Thymus (tissue), 11 donors: Measurements from ENCODE around the gene YPEL4. TPM values are rescaled to one million over a fixed set of nuclear protein-coding genes. Genes with fewer than 3 reads are reported as not detected.

Experiments used
- DNase-seq, 9 donors: peaks; one replicate each; pipeline ENCODE4 v3.0.0-alpha.2; 2013; ENCODE audit warnings: low spot score in 9 of 9, low read depth in 6 of 9, missing footprints in 1 of 9
- H3K27ac ChIP-seq, 2 donors: one replicate each; pipeline ENCODE4 v1.5.1; 2013; ENCODE audit warnings: control low read depth in 1 of 2, low read depth in 1 of 2, low read length in 1 of 2, mild to moderate bottlenecking in 1 of 2, moderate library complexity in 1 of 2
- H3K27me3 ChIP-seq, 2 donors: one replicate each; pipeline ENCODE4 v1.5.1; 2013; ENCODE audit warnings: low read length in 1 of 2; ENCODE audit not compliant: control insufficient read depth in 2 of 2, insufficient read depth in 1 of 2
- H3K36me3 ChIP-seq, 2 donors: one replicate each; pipeline ENCODE4 v1.5.1; 2013; ENCODE audit warnings: low read length in 1 of 2, mild to moderate bottlenecking in 1 of 2, moderate library complexity in 1 of 2; ENCODE audit not compliant: control insufficient read depth in 2 of 2, insufficient read depth in 2 of 2
- H3K4me1 ChIP-seq, 2 donors: one replicate each; pipeline ENCODE4 v1.5.1; 2013; ENCODE audit warnings: low read length in 2 of 2; ENCODE audit not compliant: control insufficient read depth in 2 of 2, insufficient read depth in 2 of 2
- H3K4me3 ChIP-seq, 2 donors: one replicate each; pipeline ENCODE4 v1.5.1; 2013; ENCODE audit warnings: low read length in 2 of 2, control low read depth in 1 of 2, mild to moderate bottlenecking in 1 of 2
- H3K9me3 ChIP-seq, 2 donors: one replicate each; pipeline ENCODE4 v1.5.1; 2013; ENCODE audit warnings: low read length in 1 of 2, mild to moderate bottlenecking in 1 of 2; ENCODE audit not compliant: control insufficient read depth in 2 of 2, insufficient read depth in 1 of 2
- WGBS: extraction: QIAGEN DNeasy Blood & Tissue Kit; methylation state at CpG from one replicate; pipeline ENCODE4 v1.1.7; 2013; 5-methylcytosine and 5-hydroxymethylcytosine counted together
- polyA plus RNA-seq: library from polyadenylated mRNA; stranded (reverse); fragments of 200-250 nt; gene quantifications from one replicate; pipeline ENCODE4 v1.2.3, GENCODE V29; 2013
- total RNA-seq: library from RNA; stranded (reverse); fragments of 120-200 nt; gene quantifications from one replicate; pipeline ENCODE4 v1.2.4, GENCODE V29; 2013
- donor health status: healthy.

Gene YPEL4
- total and polyA plus RNA-seq, 2 donors, result 0.94 to 5.9 TPM

GRCh38 chr11:57668434-57668782 lies 18.7 kb upstream of the YPEL4 start:
- H3K27ac ChIP-seq, result peak overlapping the region; percentile 98 to 99
- H3K4me3 ChIP-seq, result peak overlapping the region; percentile 88 to 97
- peaks cover 13 to 21% of the 10 kb centered on the region in 2 donors for H3K36me3 ChIP-seq
- H3K27me3 ChIP-seq, result no peaks in the 10 kb centered on the region
- no peaks in the 10 kb centered on the region for H3K9me3 ChIP-seq
- peak in 2 of 9 donors; percentile 29 to 51 for DNase-seq
- H3K4me1 ChIP-seq, result peaks cover 4 to 10% of the 10 kb centered on the region in 2 donors
- under 1% methylated on average over 31 of the region's 31 CpGs for WGBS

GRCh38 chr11:57667736-57668433 lies 18.2 kb upstream of the YPEL4 start, which contains the start of gene ZDHHC5:
Gene ZDHHC5 (plus strand): TSS chr11:57668114. CDS start chr11:57673091, 4,977 bp downstream.
- peaks cover 9 to 17% of the 10 kb centered on the region in 2 donors for H3K36me3 ChIP-seq
- WGBS, result under 1% methylated on average over 96 of the region's 96 CpGs
- H3K4me3 ChIP-seq, result peak within 1 kb of the TSS; percentile 88 to 97
- DNase-seq, result peak in 8 of 9 donors; percentile 97 to 100 (median 99)
- peak within 1 kb of the TSS; percentile 98 to 99 for H3K27ac ChIP-seq
- H3K4me1 ChIP-seq, result peaks cover 4 to 10% of the 10 kb centered on the region in 2 donors
- no peaks in the 10 kb centered on the region for H3K27me3 ChIP-seq
- no peaks in the 10 kb centered on the region for H3K9me3 ChIP-seq

GRCh38 chr11:57667117-57667735 lies 17.5 kb upstream of the YPEL4 start:
- H3K9me3 ChIP-seq, result no peaks in the 10 kb centered on the region
- H3K27me3 ChIP-seq, result no peaks in the 10 kb centered on the region
- peak in 8 of 9 donors; percentile 69 to 100 (median 96) for DNase-seq
- peaks cover 4 to 10% of the 10 kb centered on the region in 2 donors for H3K4me1 ChIP-seq
- WGBS, result under 1% methylated on average over 29 of the region's 29 CpGs
- H3K27ac ChIP-seq, result peak overlapping the region; percentile 98 to 99
- peak overlapping the region; percentile 88 to 97 for H3K4me3 ChIP-seq
- peaks cover 9 to 15% of the 10 kb centered on the region in 2 donors for H3K36me3 ChIP-seq

GRCh38 chr11:57663975-57664374 lies 14.3 kb upstream of the YPEL4 start:
- peaks cover 31 to 33% of the 10 kb centered on the region in 2 donors for H3K36me3 ChIP-seq
- no peak overlapping the region for H3K27ac ChIP-seq
- WGBS, result 92% methylated on average over 9 of the region's 9 CpGs
- no peaks in the 10 kb centered on the region for H3K9me3 ChIP-seq
- H3K27me3 ChIP-seq, result no peaks in the 10 kb centered on the region
- no peak for DNase-seq
- H3K4me1 ChIP-seq, result peaks cover 0 to 5% of the 10 kb centered on the region in 2 donors
- no peak overlapping the region for H3K4me3 ChIP-seq

- Histone ChIP-seq H3K27ac (no peak overlapping the region), H3K27me3 (no peaks in the 10 kb centered on the region), H3K36me3 (peaks cover 31 to 33% of the 10 kb centered on the region in 2 donors), H3K4me1 (peaks cover 3 to 13% of the 10 kb centered on the region in 2 donors), H3K4me3 (no peak overlapping the region), H3K9me3 (no peaks in the 10 kb centered on the region)
- no peak for DNase-seq
- WGBS, result 82% methylated on average over 4 of the region's 4 CpGs
Measured at GRCh38 chr11:57662893-57663292, 13.2 kb upstream of the YPEL4 start.

- 97% methylated on average over 14 of the region's 14 CpGs for WGBS
- Histone ChIP-seq H3K27me3 (no peaks in the 10 kb centered on the region), H3K36me3 (peaks cover 31 to 33% of the 10 kb centered on the region in 2 donors), H3K27ac (no peak overlapping the region), H3K9me3 (no peaks in the 10 kb centered on the region), H3K4me3 (no peak overlapping the region), H3K4me1 (peaks cover 7 to 16% of the 10 kb centered on the region in 2 donors)
- no peak for DNase-seq
Measured at GRCh38 chr11:57659669-57660068, 10.0 kb upstream of the YPEL4 start.

GRCh38 chr11:57658023-57658361 lies 8.3 kb upstream of the YPEL4 start:
- peaks cover 7 to 16% of the 10 kb centered on the region in 2 donors for H3K4me1 ChIP-seq
- H3K27me3 ChIP-seq, result no peaks in the 10 kb centered on the region
- WGBS, result under 1% methylated on average over 8 of the region's 8 CpGs
- no peaks in the 10 kb centered on the region for H3K9me3 ChIP-seq
- H3K36me3 ChIP-seq, result peaks cover 31 to 33% of the 10 kb centered on the region in 2 donors
- no peak for DNase-seq
- H3K4me3 ChIP-seq, result peak overlapping the region; percentile 70 to 88
- peak overlapping the region; percentile 61 to 79 for H3K27ac ChIP-seq

- peaks cover 27% of the 10 kb centered on the region in 2 donors for H3K36me3 ChIP-seq
- DNase-seq, result peak; percentile 97 to 100 (median 99)
- no peaks in the 10 kb centered on the region for H3K9me3 ChIP-seq
- no peaks in the 10 kb centered on the region for H3K27me3 ChIP-seq
- H3K4me3 ChIP-seq, result peak within 1 kb of the TSS; percentile 70 to 88
- WGBS, result under 1% methylated on average over 45 of the region's 45 CpGs
- H3K4me1 ChIP-seq, result peaks cover 7 to 16% of the 10 kb centered on the region in 2 donors
- H3K27ac ChIP-seq, result peak within 1 kb of the TSS; percentile 77 to 79
Measured at GRCh38 chr11:57657194-57658022, 7.7 kb upstream of the YPEL4 start, which contains the start of gene CLP1. Gene CLP1 (plus strand): TSS chr11:57657762. CDS start chr11:57659477, 1,715 bp downstream.
